IgD-negative memory B cell (primary cell): ENCODE data around the gene RHEX. TPM values are rescaled to one million over a fixed set of nuclear protein-coding genes. Genes with fewer than 3 reads are reported as not detected.

Experiments
- H3K27ac Mint-ChIP-seq, 3 donors: one replicate each; pipeline ENCODE4 v1.8.0; 2020 to 2022; ENCODE audit warnings: mild to moderate bottlenecking in 3 of 3, mixed read lengths in 3 of 3, moderate library complexity in 1 of 3
- H3K27me3 Mint-ChIP-seq: one replicate; pipeline ENCODE4 v1.8.0; 2021; ENCODE audit warnings: mixed read lengths
- H3K36me3 Mint-ChIP-seq: one replicate; pipeline ENCODE4 v1.8.0; 2020; ENCODE audit warnings: mild to moderate bottlenecking, mixed read lengths
- H3K4me1 Mint-ChIP-seq, 3 donors: one replicate each; pipeline ENCODE4 v1.8.0; 2020 to 2022; ENCODE audit warnings: mixed read lengths in 3 of 3, mild to moderate bottlenecking in 1 of 3
- H3K4me3 Mint-ChIP-seq, 4 donors: one replicate each; pipeline ENCODE4 v1.8.0; 2020 to 2022; ENCODE audit warnings: mild to moderate bottlenecking in 4 of 4, mixed read lengths in 4 of 4, moderate library complexity in 3 of 4
- H3K9me3 Mint-ChIP-seq, 3 donors: one replicate each; pipeline ENCODE4 v1.8.0; 2020 to 2021; ENCODE audit warnings: mixed read lengths in 3 of 3, mild to moderate bottlenecking in 1 of 3
- polyA plus RNA-seq: library from polyadenylated mRNA; unstranded; fragments of 300-500 nt; fragmentation: Illumina TruSeq; gene quantifications from one replicate; pipeline ENCODE4 v1.2.3, GENCODE V29; 2021

RHEX gene
- polyA plus RNA-seq, 1 donor from 2014 or later: 2.0 TPM

DNA sequence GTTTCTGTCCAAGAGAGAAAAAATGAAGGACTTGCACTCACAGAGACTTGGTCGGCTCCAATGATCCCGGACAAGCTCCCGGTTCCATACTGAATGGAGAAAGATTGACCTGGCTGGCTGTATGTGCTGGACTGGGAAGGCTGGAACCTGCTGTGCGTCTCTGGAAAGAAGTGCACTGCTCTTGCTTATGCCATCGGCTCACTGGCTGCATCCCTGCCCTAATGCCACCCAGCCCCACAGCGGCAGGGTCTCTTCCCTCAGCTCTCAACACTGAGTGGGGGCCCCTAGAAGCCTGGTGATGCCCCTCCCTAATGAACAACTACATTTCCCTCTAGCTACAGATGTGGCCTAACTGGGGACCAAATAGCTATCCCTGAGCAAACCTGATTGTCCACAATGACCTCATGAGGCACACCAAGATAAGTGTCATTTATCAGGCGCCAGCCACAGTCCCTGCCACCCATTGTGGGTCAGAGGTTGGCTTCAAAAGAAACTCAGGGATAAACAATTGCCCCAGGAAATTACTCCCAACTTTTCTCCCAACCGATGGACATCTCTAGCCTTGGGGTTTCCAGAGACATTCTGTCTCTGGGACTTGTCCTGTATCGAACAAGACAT, 31.9 kb upstream of the RHEX start:
- no peaks in the 10 kb centered on the region for H3K9me3 Mint-ChIP-seq
- H3K4me1 Mint-ChIP-seq: no peaks in the 10 kb centered on the region
- H3K27me3 Mint-ChIP-seq: no peaks in the 10 kb centered on the region
- H3K36me3 Mint-ChIP-seq: peaks cover 6% of the 10 kb centered on the region
- H3K4me3 Mint-ChIP-seq: no peak overlapping the region
- H3K27ac Mint-ChIP-seq: no peak overlapping the region

DNA sequence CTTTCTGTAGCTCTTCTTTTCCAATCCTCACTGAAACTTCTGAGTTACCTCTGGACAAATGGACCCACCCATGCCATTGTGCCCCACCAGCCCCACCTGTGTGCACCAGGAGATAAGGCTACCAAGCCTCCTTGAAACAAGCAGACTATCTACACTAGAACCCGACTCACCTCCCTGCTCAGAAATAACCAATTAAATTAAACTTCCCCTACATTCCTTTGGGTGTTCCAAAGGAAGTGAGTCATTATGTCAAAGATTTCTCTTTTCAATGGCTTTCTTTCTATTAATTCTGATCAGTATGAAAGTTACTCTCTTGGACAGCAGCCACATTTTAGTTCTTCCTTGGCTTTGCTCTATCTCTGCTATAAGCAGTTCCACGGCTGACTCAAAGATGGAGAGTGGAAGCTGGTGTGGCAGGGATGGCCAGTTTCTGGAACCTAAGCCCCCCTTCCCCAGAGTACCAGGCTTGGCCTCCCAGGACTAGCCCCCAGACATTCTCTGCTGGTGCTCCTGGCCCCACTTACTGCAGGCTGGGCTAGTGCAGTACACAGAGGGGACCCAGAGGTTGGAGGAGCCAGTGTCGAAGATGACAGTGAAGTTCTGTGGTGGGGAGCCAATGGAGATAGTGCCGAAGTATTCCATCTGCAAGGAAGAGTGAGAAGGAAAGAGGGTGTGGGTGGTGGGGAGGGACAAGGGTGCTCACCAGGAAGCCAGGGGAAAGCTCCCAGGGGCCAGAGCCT, 31.2 kb upstream of the RHEX start:
- Mint-ChIP-seq H3K36me3 (peaks cover 6% of the 10 kb centered on the region), H3K9me3 (no peaks in the 10 kb centered on the region), H3K4me3 (no peak overlapping the region), H3K4me1 (no peaks in the 10 kb centered on the region), H3K27ac (peak overlapping the region in 1 of 3 donors; percentile 75), H3K27me3 (no peaks in the 10 kb centered on the region)

DNA sequence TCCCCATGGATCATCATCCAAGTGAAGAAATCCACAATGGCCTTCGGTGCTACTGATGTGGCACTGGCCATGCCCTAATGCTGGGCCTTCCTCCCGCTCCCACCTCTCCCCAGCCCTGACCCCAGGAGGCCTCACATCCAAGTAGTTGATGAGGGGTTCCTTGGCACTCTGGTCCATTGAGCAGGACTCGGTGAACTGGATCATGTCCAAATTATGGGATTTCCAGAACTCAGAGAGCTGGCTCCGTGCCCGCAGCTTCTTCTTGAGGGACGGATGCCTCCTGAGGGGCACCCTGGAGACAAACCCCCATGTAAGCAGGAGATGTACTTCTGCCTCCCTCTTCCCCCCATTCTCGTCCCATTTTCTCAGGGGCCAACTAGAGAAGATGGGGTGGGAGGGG, 30.2 kb upstream of the RHEX start:
- H3K9me3 Mint-ChIP-seq: no peaks in the 10 kb centered on the region
- no peak overlapping the region for H3K4me3 Mint-ChIP-seq
- H3K4me1 Mint-ChIP-seq: no peaks in the 10 kb centered on the region
- H3K27ac Mint-ChIP-seq: no peak overlapping the region
- H3K27me3 Mint-ChIP-seq: no peaks in the 10 kb centered on the region
- peaks cover 7% of the 10 kb centered on the region for H3K36me3 Mint-ChIP-seq

DNA sequence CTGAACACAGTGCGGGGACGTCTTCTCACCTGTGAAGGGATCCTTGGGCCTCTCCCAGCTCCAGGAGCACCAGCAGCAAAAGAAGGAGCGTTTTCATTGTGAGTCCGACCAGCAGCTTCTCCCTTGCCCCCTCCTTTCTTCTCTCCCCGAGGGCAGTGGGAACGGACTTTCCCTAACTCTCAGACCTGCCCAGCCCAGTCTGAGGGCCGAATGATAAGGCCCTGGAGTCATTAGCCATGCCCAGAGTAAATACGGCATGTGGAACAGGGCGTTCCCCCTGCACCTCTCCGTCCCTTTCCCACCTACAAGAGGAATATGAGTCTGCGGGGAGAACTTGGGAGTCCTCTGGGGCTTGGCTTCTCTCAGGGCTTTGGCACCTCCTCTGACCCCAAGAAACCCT, 29.3 kb upstream of the RHEX start, which contains the start of gene CTSE:
CTSE (minus strand) TSS at position 201 of the 400 bp plus-strand sequence; CDS start at position 97, 104 bp downstream.
- no peaks in the 10 kb centered on the region for H3K27me3 Mint-ChIP-seq
- H3K4me3 Mint-ChIP-seq: peak within 1 kb of the TSS in 1 of 4 donors; percentile 41
- peaks cover 6% of the 10 kb centered on the region for H3K36me3 Mint-ChIP-seq
- no peaks in the 10 kb centered on the region for H3K9me3 Mint-ChIP-seq
- H3K4me1 Mint-ChIP-seq: no peaks in the 10 kb centered on the region
- H3K27ac Mint-ChIP-seq: no peak within 1 kb of the TSS

DNA sequence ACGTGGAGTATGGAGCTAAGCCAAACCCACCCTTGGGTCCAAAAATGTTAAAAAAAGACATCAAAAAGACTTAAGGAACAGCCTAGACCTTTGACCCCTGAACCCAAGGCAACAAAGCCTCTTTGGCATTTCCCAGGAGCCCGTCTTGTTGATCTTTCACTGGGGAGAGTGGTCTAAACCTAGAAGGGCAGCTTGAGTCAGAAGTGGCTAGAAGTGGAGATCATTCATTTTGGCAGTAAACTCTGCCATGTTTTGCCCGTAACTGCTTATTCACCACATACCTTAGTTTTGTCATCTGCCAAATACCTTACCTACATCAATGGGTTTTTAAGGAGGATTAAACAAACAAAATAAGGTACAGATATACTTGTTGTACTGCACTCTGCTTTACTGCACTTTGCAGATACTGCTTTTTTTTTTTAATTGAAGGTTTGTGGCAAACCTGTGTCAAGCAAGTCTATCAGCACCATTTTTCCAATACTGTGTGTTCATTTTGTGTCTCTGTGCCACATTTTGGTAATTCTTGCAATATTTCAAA, 27.6 kb upstream of the RHEX start:
- H3K9me3 Mint-ChIP-seq: no peaks in the 10 kb centered on the region
- H3K36me3 Mint-ChIP-seq: peaks cover 6% of the 10 kb centered on the region
- peaks cover 0 to 5% (median 0%) of the 10 kb centered on the region in 3 donors for H3K4me1 Mint-ChIP-seq
- H3K4me3 Mint-ChIP-seq: no peak overlapping the region
- H3K27me3 Mint-ChIP-seq: no peaks in the 10 kb centered on the region
- no peak overlapping the region for H3K27ac Mint-ChIP-seq

DNA sequence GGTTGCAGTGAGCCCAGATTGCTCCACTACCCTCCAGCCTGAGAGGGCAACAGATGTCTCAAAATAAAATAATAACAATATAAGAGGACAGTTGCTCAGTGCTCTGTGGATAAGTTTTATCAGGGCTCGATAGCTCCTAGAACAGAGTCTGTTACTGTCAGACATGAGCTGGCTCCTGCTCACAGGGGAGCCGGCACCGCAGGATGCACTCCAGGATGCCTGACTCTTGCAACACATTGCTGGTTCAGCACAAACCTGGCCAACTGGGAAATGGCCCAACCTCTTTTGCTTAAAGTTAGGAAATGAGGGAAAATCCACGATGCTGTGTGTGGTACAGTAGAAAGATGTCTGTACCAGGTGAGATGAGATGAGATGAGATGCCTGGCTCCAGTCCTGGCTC, 23.5 kb upstream of the RHEX start:
- H3K9me3 Mint-ChIP-seq: no peaks in the 10 kb centered on the region
- H3K27ac Mint-ChIP-seq: no peak overlapping the region
- H3K4me3 Mint-ChIP-seq: no peak overlapping the region
- H3K36me3 Mint-ChIP-seq: peaks cover 6% of the 10 kb centered on the region
- peaks cover 21 to 26% (median 22%) of the 10 kb centered on the region in 3 donors for H3K4me1 Mint-ChIP-seq
- no peaks in the 10 kb centered on the region for H3K27me3 Mint-ChIP-seq

DNA sequence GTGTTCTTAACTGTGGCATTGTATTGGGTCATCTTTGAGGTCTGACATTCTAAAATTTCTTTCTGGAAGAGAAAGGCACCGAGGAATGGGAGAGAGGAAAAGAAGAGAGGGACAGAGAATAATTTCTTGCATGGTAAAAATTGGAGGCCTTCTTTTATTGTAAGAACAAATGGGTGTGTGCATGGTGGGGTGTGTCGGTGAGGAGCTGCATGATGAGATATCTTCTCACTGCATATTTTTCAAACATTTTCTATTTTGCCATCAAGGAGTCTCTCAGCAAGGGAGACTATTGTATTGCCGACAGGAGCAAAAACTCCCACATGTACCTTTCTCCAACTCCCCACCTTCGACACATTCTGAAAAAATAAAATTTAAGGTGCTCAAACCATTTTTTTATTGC, 22.8 kb upstream of the RHEX start:
- Mint-ChIP-seq H3K9me3 (no peaks in the 10 kb centered on the region), H3K4me1 (peaks cover 26 to 33% (median 29%) of the 10 kb centered on the region in 3 donors), H3K27me3 (no peaks in the 10 kb centered on the region), H3K27ac (no peak overlapping the region), H3K4me3 (no peak overlapping the region), H3K36me3 (peaks cover 6% of the 10 kb centered on the region)

DNA sequence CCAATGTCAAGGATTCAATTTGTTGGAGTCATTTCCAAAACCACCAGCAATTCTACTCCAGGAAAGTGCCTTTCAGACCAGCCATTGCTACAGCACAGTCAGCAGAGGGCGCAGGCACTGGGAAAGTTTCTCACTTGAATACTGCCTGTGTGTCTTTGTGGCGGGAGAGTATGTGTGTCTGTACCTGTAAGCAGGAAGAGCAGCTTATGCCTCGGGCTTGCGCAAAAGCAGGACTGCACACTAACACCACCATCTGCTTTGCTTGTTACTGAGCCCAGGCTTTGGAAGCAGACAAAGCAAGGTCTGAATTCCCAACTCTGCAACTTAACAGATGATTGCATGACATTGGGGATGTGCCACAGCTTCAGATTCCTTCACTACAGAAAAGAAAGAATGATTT, 22.3 kb upstream of the RHEX start:
- H3K36me3 Mint-ChIP-seq: peaks cover 5% of the 10 kb centered on the region
- H3K27ac Mint-ChIP-seq: peak overlapping the region in 1 of 3 donors; percentile 80
- H3K4me1 Mint-ChIP-seq: peaks cover 26 to 33% (median 33%) of the 10 kb centered on the region in 3 donors
- H3K27me3 Mint-ChIP-seq: no peaks in the 10 kb centered on the region
- peak overlapping the region in 2 of 4 donors; percentile 0 to 78 for H3K4me3 Mint-ChIP-seq
- no peaks in the 10 kb centered on the region for H3K9me3 Mint-ChIP-seq

DNA sequence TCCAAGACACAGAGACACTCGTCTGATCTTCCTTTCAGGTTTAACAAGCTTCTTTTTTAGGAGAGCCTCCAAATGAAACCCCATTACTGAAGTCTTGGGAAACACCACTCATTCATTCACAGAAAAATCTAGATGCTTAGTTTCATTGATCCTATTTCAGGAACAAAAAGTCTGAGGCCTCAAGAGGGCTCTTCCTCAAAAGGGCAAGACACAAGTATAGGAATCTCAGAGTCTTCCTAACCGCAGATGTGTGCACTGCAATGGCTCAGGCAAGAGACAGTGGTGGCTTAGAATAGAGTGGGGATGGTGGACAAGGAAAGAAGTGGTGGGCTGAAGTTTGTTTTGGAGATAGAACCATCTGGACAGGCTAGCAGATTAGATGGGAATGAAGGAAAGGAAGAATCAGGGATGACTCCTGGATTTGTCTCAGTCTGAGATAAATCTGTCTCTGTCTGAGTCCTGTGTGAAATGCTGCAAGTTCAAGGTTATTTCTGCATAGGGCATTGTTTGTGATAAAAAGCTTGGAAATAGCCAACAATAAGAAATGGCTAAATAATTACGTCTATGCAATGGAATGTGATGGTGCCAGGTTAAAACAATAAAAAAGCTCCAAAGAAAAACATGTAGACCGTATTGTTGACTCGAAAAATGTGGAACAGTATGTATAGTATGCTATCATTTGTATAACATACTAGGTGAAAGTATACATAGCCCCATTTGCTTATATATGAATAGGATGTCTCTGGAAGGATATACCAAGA, 20.4 kb upstream of the RHEX start:
- no peaks in the 10 kb centered on the region for H3K27me3 Mint-ChIP-seq
- H3K9me3 Mint-ChIP-seq: no peaks in the 10 kb centered on the region

DNA sequence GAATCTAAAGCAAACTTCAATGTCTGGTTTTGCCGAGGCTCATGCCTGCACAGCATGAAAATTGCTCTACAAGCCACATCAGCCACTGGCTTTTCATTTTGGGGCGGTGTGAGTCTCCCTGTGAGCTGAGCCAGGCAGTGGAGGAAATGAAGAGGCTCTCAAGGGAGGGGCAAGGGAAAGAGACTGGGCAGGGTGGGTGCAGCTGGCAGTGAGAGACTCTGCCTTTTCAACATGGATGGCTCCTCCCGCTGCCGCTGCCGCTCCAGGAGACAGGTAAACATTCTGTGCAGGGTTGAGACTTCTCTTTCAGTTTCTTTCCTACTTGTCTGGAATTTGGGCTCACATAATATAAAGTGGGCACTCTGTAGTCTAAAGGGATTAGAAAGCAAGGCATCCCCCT, 17.9 kb upstream of the RHEX start:
- Mint-ChIP-seq H3K27me3 (no peaks in the 10 kb centered on the region), H3K4me3 (peak overlapping the region; percentile 91 to 97 (median 94)), H3K9me3 (no peaks in the 10 kb centered on the region), H3K27ac (peak overlapping the region; percentile 85 to 94 (median 94)), H3K4me1 (peaks cover 53 to 66% (median 62%) of the 10 kb centered on the region in 3 donors), H3K36me3 (peaks cover 2% of the 10 kb centered on the region)

More for the DNA sequence above, 20.4 kb upstream of the RHEX start:
- Mint-ChIP-seq H3K36me3 (peaks cover 2% of the 10 kb centered on the region), H3K4me3 (peak overlapping the region in 1 of 4 donors; percentile 91), H3K4me1 (peaks cover 36 to 46% (median 45%) of the 10 kb centered on the region in 3 donors), H3K27ac (peak overlapping the region in 2 of 3 donors; percentile 82 to 85)

DNA sequence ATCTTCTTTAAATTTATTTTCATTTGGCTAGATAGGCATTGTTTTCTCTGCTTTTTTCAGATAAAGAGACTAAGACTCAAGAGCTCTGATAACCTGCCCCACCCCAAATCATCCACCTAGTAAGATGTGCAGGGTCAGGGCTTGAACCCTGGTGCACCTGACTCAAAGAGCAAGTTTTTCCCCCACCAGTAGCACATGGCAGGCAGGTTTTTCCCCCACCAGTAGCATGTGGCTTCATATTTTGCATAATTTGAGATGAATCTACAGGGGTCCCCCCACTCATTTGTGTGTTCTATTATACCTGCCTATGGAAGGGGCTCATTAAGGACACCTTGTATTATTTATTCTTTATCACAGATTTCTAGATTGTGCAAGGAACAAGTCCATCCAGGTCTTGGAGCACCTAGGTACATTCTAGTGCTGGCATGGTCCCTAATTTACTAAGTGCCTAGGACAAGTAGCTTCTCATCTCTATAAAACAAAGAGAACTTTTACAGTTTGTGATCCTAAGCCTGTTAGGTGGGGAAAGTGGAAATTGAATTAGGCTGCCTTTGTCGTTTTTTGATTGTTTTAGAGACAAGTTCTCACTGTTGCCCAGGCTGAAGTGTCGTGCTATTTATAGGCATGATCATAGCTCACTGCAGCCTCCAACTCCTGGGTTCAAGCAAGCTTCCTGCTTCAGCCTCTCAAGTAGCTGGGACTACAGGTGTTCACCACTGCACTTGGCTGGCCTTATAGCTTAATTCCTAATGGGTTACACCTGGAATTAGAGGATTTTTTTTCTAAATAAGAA, 16.1 kb upstream of the RHEX start:
- H3K27me3 Mint-ChIP-seq: no peaks in the 10 kb centered on the region
- peak overlapping the region; percentile 91 to 97 (median 94) for H3K4me3 Mint-ChIP-seq
- H3K4me1 Mint-ChIP-seq: peaks cover 64 to 77% (median 71%) of the 10 kb centered on the region in 3 donors
- peaks cover 2% of the 10 kb centered on the region for H3K36me3 Mint-ChIP-seq
- peak overlapping the region; percentile 85 to 94 (median 94) for H3K27ac Mint-ChIP-seq
- no peaks in the 10 kb centered on the region for H3K9me3 Mint-ChIP-seq

DNA sequence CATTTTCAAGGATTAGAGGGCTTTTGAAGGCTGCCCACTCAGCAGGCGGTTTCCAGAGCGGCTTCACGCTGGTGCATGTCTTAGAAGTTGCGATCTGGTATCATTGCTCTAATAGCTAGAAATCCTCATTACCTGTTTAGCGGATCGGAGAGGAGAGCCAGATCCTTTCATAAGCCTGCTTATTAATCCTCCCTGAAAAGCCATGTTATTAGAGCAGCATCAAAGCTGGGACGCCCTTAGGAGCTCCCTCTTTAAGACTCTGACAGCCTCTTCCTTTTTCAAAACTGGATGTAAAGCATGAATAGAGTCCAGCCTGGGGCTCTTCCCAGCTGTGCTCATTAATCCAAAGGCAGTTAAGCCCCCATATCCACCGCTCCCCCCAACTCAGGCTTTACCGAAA, 15.4 kb upstream of the RHEX start:
- peaks cover 2% of the 10 kb centered on the region for H3K36me3 Mint-ChIP-seq
- H3K27me3 Mint-ChIP-seq: no peaks in the 10 kb centered on the region
- H3K27ac Mint-ChIP-seq: peak overlapping the region; percentile 85 to 94 (median 92)
- H3K4me3 Mint-ChIP-seq: peak overlapping the region; percentile 66 to 95 (median 89)
- H3K9me3 Mint-ChIP-seq: no peaks in the 10 kb centered on the region
- peaks cover 61 to 76% (median 65%) of the 10 kb centered on the region in 3 donors for H3K4me1 Mint-ChIP-seq

DNA sequence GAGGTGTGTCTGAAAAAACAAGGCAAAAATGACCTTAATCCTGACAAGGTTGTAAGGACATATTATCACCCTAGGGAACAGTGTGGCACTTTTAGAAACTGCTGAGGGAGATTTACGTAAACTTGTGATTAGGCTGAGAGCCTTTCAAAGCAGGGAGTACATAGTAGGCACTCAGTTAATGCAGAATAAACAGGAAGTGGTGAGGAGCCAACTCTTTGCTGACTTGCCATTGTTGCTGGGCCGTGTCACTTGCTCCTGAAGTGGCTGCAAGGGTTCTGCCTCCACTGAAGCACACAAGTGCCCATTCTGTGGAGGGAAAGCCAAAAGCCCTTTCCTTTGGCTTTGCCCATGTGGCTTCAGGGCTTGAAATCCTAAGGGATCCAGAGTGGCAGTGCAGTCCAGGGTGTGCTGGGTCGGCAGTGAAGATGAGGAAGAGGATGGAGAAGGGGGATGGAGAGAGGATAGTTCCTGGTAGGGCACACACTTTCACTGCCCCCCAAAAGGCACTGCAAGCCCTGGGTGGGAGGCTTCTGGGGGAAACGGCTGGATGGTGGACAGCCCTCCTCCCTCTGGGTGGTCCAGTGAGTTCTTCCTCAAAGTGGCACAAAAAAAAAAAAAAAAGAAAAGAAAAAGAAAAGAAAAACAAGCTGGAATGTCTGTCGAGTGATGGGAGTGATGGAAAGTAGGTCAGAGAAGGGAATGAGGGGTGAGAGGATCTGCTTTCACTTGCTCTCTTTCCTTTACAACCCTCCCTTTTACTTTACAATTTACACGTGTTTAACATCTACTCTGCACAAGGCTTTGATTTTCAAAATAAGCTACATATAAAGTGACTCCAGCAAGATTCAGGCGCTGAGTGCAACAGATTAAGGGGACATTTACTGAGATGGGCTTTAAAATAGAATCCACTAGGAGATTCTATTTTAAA, 13.7 kb upstream of the RHEX start:
- Mint-ChIP-seq H3K4me1 (peaks cover 57 to 68% (median 61%) of the 10 kb centered on the region in 3 donors), H3K4me3 (peak overlapping the region; percentile 42 to 92 (median 89)), H3K36me3 (peaks cover 4% of the 10 kb centered on the region), H3K27me3 (no peaks in the 10 kb centered on the region), H3K9me3 (no peaks in the 10 kb centered on the region), H3K27ac (peak overlapping the region; percentile 85 to 95 (median 92))
